ENCODE results near the gene AKR1C2.
A peak's percentile ranks its signal among the peaks of the same experiment; 100 is the strongest.
"Not testable (repeated sequence)": the region's sequence is repeated elsewhere in the genome, so short reads cannot be mapped to it uniquely, and the experiment has no call there.

Gene AKR1C2

DNA sequence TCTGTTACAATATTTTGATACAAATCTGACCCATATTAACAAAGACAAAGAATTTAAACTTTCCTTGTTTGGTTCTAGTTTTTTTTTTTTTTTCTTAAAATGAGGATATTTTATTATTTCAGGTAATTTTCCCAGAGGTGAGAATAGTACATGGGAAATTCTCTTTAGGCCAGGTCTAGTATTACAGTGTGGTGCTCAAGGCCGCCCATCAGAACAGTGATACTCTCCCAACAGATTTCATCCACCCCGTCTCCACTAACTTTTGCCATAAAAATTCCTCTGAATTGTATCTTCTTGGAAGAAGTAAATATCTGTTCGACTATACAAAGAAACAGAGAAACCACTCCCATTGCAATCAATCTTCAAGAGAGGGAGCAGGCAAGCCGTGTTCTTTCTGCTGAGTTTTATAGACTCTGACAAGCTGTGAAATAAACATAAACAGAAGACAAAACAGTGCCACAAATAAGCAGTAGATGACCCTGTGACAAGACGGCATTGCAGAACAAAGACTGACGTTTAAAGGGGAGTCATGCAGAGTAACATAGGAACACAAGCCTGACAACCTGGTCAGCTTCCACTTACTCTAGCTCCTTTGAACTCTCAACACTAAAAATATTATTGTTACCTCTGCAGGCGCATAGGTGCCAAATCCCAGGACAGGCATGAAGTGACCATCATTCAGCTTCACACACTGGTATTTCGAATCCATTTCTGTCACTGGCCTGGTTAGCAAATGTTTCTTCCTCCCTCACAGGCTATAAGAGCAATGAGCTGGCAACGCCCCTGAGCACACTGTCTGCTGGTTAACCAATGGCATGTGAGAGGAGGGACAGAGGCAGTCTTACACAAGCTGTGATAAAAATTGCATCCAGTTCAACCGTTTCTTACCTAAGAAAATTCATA lies at the start of gene AKR1C2:
AKR1C2 (minus strand) TSS at position 731 of the 903 bp plus-strand sequence; CDS start at position 709, 22 bp downstream.
- not testable (repeated sequence) for DNase-seq

DNA sequence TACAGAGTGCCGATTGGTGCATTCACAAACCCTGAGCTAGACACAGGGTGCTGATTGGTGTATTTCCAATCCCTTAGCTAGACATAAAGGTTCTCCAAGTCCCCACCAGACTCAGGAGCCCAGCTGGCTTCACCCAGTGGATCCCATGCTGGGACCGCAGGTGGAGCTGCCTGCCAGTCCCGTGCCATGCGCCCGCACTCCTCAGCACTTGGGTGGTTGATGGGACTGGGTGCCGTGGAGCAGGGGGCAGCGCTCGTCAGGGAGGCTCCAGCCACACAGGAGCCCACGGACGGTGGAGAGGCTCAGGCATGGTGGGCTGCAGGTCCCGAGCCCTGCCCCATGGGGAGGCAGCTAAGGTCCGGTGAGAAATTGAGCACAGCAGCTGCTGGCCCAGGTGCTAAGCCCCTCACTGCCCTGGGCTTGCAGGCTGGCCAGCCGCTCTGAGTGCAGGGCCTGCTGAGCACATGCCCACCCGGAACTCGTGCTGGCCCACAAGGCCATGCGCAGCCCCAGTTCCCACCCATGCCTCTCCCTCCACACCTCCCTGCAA lies 49.4 kb upstream of the AKR1C2 start:
- not testable (repeated sequence) for DNase-seq

DNA sequence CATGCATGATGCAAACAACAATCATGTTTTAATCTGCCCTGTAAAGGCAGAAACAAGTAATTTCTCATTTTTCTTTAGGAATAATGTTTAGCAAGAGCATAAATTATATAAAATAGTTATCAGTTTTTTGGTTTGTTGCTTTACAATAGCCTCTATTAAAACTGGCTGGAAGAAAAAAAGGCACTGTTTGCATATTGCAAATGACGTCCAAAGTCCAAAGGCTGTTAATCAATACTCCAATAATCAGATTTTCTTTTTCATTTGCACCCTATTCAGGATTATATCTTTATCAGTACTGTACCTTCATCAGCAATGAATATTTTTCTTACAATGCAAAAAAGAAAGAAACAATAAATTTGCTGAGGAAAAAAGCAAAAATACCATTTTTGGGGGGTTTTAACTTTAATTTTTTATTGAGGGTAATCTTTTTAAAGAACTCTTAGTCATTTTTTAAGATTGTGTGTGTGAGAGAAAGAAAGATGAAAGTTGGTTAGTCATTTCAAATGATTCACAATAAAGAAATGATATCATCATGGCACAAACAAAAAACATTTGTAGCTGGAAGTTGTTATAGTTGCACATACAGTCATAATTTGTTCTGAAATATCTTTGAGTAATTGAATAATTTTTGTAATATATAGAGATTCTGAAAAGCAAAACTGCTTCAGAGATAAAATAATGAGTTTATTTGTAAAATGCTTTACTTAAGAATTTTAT lies 44.4 kb upstream of the AKR1C2 start:
- no peak for DNase-seq

DNA sequence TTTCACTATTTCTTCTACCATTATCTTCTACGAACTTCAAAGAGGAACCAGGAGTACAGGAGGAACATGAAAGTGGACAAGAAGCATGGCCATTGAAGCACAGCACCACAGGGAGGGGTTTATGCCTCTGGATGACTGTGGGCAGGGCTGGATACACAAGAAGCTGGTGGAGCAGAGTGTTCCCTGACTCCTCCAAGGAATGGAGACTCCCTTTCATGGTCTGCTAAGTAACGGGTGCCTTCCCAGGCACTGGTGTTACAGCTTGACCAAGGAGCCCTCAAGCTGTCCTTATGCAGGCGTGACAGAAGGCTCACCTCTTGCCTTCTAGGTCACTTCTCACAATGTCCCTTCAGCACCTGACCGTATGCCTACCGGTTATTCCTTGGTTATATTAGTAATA lies 43.4 kb upstream of the AKR1C2 start:
- not testable (repeated sequence) for DNase-seq

DNA sequence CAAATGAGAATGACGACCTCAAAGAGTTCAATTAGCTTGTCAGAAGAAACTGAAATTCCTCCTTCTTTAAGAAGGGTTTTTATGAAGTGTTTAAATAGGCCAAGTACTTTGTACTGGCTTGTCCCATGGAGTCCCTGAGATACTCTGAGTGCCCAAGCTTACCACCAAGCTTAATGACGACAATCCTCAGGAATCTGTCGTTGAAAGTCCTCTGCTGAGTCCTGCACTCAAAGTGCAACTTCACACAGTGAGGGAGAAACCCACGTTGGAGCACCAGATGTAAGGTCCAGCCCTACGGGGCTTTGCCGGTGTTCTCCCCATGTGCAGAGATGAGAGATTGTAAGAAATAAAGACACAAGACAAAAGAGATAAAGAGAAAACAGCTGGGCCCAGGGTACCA lies 42.8 kb upstream of the AKR1C2 start:
- no peak for DNase-seq

DNA sequence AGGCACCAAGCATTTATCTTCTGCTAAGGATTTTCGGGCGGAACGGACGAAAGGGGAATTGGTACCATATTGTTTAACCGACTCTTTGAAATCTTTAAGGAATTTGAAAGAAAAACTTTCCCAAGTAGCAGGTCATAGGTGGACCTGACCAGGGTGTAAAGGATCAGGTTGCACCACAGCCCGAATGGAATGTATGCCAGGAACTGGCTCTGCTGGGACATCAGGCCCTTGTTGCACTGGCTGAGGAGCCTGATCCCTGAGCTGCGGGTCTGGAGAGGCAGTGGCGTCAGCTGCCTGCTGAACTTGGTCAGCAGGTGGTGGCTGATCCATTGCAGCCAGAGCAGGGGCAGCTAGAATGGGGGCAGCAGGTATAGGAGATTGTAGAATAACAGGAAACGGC lies 41.4 kb upstream of the AKR1C2 start:
- DNase-seq = no peak

DNA sequence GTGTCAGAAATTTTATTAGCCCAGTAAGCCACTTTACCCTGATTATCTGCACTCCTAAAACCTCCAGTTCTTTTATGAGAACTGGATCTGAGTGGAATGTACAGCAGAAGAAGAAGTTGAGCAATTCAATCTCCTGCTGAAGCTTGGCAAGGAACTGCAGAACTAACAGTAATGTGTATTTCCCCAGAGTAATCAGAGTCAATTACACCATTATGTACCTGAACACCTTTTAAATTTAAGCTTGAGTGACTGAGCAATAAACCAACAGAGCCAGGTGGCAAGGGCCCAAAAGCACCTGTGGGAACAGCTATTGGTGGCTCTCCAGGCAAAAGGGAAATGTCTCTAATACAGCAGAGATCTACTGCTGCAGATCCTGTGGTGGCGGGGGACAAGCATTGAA lies 40.1 kb upstream of the AKR1C2 start:
- peak; percentile 24 for DNase-seq

DNA sequence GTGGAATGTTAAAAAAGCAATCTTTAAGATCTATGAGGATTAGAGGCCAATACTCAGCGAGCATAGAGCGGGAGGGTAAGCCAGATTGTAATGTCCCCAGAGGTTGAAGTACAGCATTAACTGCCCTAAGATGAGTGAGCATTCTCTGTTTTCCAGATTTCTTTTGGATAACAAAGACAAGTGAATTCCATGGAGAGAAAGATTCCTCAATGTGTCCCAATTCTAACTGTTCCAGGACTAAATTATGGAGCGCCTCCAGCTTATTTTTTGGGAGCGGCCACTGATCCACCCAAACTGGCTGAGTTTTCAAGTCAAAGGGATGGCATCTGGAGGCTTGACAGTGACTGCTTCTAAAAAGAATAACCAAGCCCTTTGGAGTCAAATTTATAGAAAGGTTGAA lies 39.3 kb upstream of the AKR1C2 start:
- no peak for DNase-seq

DNA sequence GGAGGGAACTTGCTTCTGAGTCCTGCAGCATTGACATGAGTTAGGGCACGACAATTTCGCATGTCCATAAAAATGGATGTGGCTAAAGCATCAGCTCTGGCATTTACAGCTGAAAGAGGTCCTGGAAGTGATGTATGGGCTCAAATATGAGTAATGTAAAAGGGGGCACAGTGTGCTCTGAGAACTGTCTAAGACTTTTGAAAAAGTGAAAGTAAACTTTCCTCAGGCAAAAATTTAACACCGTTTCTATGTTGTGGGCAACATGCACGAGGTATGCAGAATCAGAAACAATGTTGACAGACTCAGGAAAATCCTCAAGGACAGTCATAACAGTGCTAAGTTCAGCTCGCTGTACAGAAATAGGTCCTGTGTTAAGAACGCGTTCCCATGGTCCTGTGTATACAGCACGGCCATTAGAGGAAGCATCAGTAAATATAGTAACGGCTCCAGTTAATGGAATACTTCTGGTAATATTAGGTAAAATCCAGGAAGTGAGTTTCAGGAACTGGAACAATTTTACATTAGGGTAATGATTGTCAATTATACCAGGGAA lies 37.9 kb upstream of the AKR1C2 start:
- DNase-seq = no peak

DNA sequence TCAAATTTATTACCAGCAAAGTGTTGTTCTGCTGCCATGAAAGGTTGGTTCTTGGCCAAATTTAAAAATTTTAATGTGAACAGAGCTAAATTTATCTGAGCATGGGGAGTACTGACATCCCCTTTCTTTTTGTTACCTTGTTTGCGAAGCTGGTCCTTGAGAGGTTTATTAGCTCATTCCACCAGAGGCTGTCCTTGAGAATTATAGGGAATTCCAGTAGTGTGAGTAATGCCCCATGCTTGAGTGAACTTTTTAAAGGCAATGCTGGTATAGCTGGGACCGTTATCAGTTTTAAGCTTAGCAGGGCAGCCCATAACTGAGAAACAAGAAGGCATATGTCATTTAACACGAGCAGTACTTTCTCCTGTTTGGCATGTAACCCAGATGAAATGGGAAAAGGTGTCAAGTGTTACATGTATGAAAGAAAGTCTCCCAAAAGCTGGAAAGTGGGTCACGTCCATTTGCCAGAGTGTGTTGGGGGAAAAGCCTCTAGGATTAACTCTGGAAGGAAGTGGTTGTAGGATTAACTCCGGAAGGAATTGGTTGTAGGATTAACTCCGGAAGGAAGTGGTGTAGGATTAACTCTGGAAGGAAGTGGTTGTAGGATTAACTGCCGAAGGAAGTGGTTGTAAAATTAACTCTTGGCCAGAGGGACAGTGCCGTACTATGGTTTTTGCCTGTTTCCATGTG lies 37.3 kb upstream of the AKR1C2 start:
- no peak for DNase-seq

DNA sequence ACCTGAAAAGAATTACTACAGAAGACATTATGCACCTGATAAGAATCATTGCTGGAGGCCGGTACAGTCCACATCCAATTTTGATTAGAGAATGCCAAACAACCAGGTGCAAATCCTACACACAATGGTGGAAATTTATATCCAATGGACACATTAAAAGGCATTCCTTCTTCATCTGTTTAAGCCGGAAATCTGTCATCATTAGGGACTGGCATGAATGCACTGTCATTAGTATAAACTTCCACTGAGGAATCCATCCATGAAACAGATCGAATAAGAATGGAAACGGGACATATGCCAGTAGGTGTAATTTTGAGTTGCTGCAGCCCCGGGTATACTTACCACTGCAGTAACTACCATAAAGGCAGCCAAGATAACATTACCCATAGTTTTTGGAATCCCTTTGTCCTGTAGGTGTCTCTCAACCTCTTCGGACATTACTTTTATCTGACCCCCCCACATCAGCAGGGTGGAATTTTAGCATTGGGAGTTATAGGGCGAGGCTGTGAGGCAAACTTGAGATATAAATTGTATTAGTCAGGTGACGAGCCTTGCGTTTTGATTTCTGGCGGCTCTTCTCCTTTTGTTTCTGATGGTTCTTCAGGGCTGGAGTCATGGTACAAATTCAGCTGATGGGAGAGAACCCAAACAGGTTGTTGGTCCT lies 36.5 kb upstream of the AKR1C2 start:
- no peak for DNase-seq

DNA sequence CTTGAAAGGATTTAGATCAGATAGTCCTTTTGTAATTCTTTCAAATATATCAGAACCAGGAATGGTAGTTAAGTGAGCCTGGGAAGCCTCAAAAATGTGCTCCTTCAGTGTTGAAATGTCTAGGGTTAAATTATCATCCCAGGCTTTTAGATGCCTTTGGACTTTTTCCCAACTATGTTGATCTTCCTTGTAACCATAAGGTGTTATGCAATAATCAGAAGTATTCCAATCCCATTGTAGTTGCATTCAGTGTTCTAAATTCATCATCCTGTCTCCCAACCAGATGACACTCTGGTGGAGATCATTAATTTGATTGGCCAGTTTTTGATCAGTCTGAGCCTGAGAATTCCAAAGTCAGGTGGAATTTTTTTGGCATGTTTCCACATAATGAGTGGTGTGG lies 35.1 kb upstream of the AKR1C2 start:
- no peak for DNase-seq

DNA sequence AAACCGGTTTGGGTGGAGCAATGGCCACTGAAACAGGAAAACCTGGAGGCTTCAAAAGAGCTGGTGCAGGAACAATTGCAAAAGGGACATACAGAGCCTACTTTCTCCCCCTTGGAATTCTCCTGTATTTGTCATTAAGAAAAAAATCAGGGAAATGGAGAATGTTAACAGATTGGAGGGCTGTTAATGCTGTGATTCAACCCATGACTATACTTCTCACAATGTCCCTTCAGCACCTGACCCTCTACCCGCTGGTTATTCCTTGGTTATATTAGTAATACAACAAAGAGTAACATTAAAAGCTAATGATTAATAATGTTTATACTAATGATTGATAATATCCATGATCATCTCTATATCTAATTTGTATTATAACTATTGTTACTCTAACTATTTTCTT lies 34.4 kb upstream of the AKR1C2 start:
- DNase-seq = no peak

DNA sequence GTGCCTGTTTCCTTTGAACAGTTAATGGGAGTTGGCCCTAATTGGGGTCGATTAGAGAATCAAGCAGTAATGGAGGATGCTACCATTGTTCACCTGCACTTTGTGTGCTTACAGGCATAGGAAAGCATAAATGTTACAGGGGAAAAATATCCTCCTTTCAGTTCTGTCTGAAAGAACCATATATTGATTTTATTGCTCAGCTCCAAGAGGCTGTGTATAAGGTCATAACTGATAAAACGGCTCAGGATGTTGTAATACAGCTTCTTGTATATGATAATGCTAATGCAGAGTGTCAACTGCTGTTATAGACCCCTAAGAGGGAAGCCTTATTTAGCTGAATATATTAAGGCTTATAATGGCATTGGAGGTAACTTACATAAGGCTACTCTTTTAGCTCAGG lies 32.9 kb upstream of the AKR1C2 start:
- DNase-seq = no peak

DNA sequence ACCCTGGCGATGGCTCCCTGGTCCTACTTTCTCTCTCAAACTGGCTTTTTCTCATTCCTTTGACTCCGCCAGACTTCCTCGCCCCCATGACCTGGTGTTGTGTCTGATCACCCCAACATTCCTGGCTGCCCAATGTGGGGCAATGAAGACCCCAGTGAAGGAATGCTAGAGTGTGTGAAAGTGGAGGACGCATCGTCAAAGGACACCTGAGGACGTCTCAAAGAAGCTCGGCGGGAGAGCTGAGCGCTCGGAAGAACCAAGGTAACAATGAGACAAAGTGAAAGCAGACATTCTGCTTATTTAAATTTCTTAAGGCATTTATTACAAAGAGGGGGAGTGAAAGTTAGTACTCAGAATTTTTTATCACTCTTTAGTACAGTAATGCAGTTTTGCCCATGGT lies 31.7 kb upstream of the AKR1C2 start:
- DNase-seq = no peak

DNA sequence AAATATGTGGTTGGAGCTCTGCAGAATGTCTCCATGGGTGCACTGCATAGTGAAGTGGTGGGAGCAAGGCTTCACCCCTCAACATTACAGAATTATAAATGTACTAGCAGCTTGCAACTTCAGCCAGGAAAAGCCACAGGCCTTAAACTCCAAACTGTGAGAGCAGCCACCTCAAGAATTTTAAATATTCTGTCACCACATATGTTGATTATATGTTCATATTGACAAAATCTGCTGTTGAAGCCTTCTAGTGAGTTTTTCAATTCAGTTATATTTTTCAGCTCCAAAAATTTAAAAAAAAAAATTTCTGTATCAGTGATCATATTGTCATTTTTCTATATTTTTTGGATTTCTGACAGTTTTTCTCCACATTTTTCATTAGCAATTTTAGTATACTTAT lies 30.9 kb upstream of the AKR1C2 start:
- no peak for DNase-seq

DNA sequence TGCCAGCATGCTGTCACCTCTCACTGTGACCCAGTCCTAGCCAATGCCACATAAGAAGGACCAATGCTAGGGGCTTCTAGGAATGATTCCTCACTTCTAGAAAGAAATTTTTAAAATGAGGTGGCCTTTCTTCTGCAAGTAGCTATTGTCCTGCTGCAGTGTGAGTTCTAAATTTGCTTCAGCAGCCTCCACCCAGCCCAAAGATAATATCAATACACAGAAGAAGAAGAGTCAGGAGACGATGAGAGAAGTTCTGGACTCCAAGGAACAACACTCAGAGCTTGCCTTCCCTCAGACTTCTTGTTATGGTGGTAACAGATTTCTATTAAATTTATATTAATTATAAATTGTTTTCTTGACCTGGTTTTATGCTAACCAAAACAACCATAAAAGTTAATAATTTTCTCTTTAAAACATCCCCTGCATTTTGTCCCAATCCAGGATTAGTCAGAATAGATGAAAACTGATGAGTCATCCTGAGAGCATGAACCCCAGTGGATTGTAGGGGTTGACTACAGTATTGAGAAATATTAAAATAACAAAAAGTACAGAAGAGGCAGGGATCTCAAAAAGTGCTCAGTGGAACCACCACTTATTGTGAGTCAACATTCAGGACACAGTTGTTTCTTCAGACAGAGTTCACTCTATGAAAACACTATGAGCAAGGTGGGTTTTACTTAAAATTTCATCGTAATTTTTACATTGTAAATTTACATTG lies 29.6 kb upstream of the AKR1C2 start:
- DNase-seq = no peak

DNA sequence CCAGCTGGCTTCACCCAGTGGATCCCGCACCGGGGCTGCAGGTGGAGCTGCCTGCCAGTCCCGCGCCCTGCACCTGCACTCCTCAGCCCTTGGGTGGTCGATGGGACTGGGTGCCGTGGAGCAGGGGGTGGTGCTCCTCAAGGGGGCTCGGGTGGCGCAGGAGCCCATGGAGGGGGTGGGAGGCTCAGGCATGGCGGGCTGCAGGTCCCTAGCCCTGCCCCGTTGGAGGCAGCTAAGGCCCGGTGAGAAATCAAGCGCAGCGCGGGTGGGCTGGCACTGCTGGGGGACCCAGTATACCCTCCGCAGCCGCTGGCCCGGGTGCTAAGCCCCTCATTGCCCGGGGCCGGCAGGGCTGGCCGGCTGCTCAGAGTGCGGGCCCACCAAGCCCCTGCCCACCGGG lies 28.8 kb upstream of the AKR1C2 start:
- not testable (repeated sequence) for DNase-seq

DNA sequence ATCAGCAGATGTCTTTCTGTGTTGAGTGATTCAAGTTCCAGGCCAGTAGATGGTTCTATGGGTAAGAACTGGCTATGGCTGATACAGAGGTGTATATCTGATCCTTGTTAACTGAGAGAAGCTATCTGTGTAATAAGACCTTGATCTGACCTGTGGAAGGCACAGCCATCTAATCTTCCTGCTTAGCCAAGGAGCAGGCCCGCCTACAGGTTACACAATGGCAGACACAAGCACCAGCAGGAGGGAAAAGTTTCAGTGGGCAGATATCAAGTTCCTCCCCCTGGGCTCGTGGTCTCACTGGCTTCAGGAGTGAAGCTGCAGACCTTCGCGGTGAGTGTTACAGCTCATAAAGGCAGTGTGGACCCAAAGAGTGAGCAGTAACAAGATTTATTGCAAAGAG lies 27.9 kb upstream of the AKR1C2 start:
- not testable (repeated sequence) for DNase-seq

DNA sequence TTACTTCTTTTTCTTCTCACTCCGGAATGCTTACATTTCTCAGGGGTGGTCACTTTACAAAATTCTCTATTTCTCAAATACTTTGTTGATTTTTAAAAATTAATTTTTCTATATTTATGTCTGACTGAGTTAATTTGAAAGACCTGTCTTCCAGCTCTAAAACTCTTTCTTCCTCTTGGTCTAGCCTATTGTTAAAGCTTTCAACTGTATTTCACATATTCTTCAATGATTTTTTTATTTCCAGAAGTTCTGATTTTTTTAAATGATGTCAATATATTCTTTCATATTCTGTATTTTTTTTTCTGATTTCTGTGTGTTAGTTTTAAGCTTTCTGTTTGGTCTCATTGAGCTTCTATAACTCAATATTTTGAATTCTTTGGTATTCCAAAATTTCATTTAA lies 27.3 kb upstream of the AKR1C2 start:
- no peak for DNase-seq

DNA sequence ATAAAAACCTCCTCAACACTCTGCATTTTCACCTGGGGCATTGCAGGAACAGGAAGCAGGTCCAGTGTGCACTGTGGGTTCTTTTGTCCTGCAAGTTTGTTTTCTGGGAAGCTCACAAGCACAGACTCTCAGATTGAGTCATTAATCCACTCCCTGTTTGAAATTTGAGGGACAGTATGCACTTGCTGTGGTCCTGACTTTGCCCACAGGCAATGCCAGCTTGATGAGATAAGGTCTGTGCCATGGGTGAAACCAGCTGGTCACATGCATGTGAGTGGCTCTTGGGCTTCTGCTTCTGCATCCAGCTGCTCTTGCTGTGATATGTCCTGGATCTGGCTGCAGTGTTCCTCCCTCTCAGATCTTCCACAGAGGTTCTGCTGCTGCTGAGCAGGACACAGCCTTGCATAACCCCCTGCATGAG lies 21.8 kb upstream of the AKR1C2 start:
- DNase-seq = not testable (repeated sequence)

Measured in NCI-H1092 (cell line).